SK-N-SH treated with all-trans-retinoic acid at 6 μM for 48 hours (cell line): ENCODE results near the gene UROC1.

Experiments used
- ARNTL ChIP-seq: fragments of 450-650 bp; formaldehyde crosslinking; IDR thresholded peaks from 2 replicates; pipeline ENCODE4 v1.5.0; 2020; ENCODE audit warnings: low read depth, mild to moderate bottlenecking, moderate library complexity, borderline replicate concordance
- CREB5 ChIP-seq: fragments of 250-450 bp; sonication (Bioruptor Pico); IDR thresholded peaks from 2 replicates; pipeline ENCODE4 v1.5.1; 2020; ENCODE audit warnings: low read depth, mild to moderate bottlenecking, moderate library complexity
- ESRRG ChIP-seq: fragments of 250-450 bp; sonication (Bioruptor Pico); IDR thresholded peaks from 2 replicates; pipeline ENCODE4 v1.6.1; 2021; ENCODE audit warnings: mild to moderate bottlenecking
- TSHZ2 ChIP-seq: fragments of 250-450 bp; sonication (Bioruptor Pico); IDR thresholded peaks from 2 replicates; pipeline ENCODE4 v1.5.0; 2020; ENCODE audit warnings: mild to moderate bottlenecking, moderate library complexity
- ZFP3 ChIP-seq: fragments of 250-450 bp; sonication (Bioruptor Pico); IDR thresholded peaks from 2 replicates; pipeline ENCODE4 v1.5.0; 2020; ENCODE audit warnings: mild to moderate bottlenecking, moderate library complexity
- ZNF565 ChIP-seq: fragments of 450-650 bp; formaldehyde crosslinking; conservative IDR thresholded peaks from 2 replicates; pipeline ENCODE4 v1.5.0; 2020; ENCODE audit warnings: low read depth, mild to moderate bottlenecking, moderate library complexity
- ZNF8 ChIP-seq: fragments of 450-650 bp; formaldehyde crosslinking; IDR thresholded peaks from 2 replicates; pipeline ENCODE4 v1.5.0; 2020; ENCODE audit warnings: mild to moderate bottlenecking, moderate library complexity

GRCh38 chr3:126465928-126466544, 51.5 kb downstream of the UROC1 start:
- TF ChIP-seq CREB5 (CRISPR knock-in tag) (no peak), ZNF565 (CRISPR knock-in tag) (no peak), ZFP3 (CRISPR knock-in tag) (no peak), ARNTL (CRISPR knock-in tag) (no peak), ZNF8 (CRISPR knock-in tag) (no peak), ESRRG (CRISPR knock-in tag) (no peak), TSHZ2 (no peak)
